Uterus (tissue), 2 donors: ENCODE measurements around the gene BCR.

ENCODE experiments used
- POLR2A ChIP-seq, 2 donors: fragments of 450-650 bp; IDR thresholded peaks; one replicate each; pipeline ENCODE4 v1.6.1; 2016; ENCODE audit warnings: antibody characterized with exemption in 2 of 2, mild to moderate bottlenecking in 1 of 2, moderate library complexity in 1 of 2
- TF ChIP-seq, protein P1 (sequence below), 4 experiments: fragments of 200-600 bp in 2 of 4; fragments of 450-650 bp in 2 of 4; sonication (generic) in 2 of 4; IDR thresholded peaks; one replicate each; pipeline ENCODE4 v1.5.1; 2016 to 2019; ENCODE audit warnings: antibody characterized with exemption in 4 of 4, mild to moderate bottlenecking in 2 of 4, moderate library complexity in 1 of 4

DNA sequence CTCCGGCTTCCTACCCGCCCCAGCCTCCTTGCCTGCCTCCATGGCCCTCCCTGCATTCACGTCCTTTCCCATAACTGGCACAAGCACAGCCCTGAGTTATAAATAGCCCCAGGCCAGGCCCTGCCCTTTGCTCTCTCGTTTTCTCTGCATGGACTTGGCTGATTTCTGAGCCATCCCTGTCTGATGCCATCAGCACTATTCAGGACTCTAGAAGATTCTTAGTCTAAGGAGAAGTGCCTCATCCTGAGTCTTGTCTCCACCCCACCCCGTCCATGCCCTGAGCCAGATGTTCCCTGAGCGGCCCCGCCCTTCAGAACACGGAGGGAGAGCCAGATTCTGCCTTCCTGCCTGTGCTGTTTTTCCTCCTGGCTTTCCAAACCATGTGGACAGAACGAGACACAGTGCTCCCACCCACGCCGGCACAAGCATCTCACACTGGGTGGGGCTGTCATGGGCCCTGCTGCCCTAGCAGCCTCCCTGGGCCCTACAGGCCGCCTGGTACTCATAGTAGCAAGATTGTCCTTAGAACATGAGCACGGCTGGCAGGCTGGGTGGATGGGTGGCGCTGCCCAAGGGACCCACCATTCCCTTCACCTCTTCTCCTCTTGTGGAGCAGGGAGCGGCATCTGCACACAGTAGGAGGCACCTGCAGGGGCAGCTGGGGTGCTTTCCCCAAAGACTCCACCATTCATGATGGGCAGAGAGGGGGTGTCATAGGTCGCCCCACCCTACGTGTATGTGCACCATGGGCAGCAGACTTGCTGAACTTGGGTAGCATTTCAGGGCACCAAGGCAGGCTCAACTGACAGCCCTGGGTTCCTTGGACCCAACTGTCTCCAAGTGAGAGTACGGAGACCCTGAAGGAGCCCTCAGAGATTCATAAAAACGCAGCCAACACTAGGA lies 76.9 kb downstream of the BCR start:
- TF ChIP-seq, protein P1, sequence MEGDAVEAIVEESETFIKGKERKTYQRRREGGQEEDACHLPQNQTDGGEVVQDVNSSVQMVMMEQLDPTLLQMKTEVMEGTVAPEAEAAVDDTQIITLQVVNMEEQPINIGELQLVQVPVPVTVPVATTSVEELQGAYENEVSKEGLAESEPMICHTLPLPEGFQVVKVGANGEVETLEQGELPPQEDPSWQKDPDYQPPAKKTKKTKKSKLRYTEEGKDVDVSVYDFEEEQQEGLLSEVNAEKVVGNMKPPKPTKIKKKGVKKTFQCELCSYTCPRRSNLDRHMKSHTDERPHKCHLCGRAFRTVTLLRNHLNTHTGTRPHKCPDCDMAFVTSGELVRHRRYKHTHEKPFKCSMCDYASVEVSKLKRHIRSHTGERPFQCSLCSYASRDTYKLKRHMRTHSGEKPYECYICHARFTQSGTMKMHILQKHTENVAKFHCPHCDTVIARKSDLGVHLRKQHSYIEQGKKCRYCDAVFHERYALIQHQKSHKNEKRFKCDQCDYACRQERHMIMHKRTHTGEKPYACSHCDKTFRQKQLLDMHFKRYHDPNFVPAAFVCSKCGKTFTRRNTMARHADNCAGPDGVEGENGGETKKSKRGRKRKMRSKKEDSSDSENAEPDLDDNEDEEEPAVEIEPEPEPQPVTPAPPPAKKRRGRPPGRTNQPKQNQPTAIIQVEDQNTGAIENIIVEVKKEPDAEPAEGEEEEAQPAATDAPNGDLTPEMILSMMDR (IDR thresholded peaks at IDR 0.05) = no peak
- TF ChIP-seq POLR2A (IDR thresholded peaks at IDR 0.05) = no peak
